Stimulated activated CD8-positive, alpha-beta memory T cell treated with anti-CD3 and anti-CD28 coated beads, Interleukin-12 subunit alpha, Interleukin-12 subunit beta, amount 100 ng/mL, for 24 hours (primary cell): ENCODE measurements around the gene RAD51B.
"Not testable (repeated sequence)": the region's sequence is repeated elsewhere in the genome, so short reads cannot be mapped to it uniquely, and the experiment has no call there.

ENCODE experiments used
- DNase-seq: peaks from one replicate; pipeline ENCODE4 v3.0.0-alpha.2; 2020; ENCODE audit errors: extremely low read depth

Gene RAD51B

GRCh38 chr14:67944605-67945004 is 125.0 kb downstream of the RAD51B start:
- no peak for DNase-seq

GRCh38 chr14:67949771-67950170 is 130.2 kb downstream of the RAD51B start:
- no peak for DNase-seq

GRCh38 chr14:67950386-67950785 is 130.8 kb downstream of the RAD51B start:
- DNase-seq = no peak

GRCh38 chr14:67951529-67952135 is 132.1 kb downstream of the RAD51B start:
- DNase-seq = no peak

- DNase-seq = no peak
These were observed 132.8 kb downstream of the RAD51B start for GRCh38 chr14:67952381-67952780.

GRCh38 chr14:67952786-67953185 is 133.2 kb downstream of the RAD51B start:
- DNase-seq = no peak

DNA sequence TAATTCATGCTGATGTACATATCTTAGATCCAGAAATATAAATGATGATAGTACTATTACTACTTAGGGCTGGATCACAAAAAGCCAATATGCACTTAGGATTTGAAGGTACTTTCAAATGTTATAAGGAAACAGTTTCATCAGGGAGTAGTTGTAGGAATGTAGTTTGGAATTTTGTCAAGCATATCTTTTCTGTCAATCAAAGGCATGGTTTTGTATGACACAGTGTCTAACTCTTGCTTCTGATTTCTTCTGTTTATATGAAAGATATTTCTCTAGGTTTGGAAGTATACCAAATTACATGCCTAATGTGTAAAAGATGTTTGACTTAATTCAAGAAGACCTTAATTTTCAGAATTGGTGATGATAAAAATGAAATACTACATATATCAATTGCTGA is 135.7 kb downstream of the RAD51B start:
- no peak for DNase-seq

GRCh38 chr14:67957946-67958345 is 138.4 kb downstream of the RAD51B start:
- no peak for DNase-seq

- no peak for DNase-seq
These were observed 142.1 kb downstream of the RAD51B start for GRCh38 chr14:67961676-67962075.

DNA sequence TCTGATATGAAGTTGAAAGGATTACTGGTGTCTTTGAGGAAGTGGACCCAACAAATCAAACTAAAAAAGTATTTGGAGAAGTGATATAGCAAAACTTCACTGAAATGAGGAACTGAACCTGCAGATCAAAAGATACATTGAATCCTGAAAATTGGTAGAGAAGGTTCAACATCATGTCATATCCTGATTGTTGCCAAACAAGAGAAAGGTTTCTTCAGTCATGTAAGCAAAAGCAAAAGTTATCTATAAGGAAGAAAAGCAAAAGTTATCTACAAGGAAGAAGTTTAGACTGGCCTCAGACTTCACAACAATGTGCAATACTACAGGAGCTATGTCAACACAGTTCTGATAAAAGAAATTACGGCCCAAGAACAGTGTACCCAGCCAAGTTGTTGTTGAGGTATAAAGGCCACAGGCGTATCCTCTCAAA is 142.7 kb downstream of the RAD51B start:
- no peak for DNase-seq

DNA sequence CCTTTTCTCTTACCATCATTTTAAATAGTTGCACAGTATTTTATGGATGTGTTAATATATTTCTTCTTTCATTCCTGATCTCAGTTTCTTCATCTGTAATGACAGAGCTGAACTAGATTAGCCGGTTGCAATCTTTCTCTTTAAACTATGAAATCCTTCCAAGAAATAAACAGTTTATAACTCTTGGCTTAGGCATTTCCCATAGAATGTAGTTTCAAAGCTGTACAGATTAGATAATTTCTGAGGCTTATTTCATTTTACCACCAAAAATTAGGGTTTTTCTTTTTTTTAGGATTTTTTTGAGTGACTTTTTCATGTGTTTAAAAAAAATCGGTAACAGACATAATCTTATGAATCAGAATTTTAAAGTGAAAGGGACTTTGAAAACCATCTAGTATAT is 144.0 kb downstream of the RAD51B start:
- no peak for DNase-seq

GRCh38 chr14:67963960-67964812 is 144.6 kb downstream of the RAD51B start:
- DNase-seq = no peak

- no peak for DNase-seq
These were observed 146.1 kb downstream of the RAD51B start for GRCh38 chr14:67965696-67966095.

DNA sequence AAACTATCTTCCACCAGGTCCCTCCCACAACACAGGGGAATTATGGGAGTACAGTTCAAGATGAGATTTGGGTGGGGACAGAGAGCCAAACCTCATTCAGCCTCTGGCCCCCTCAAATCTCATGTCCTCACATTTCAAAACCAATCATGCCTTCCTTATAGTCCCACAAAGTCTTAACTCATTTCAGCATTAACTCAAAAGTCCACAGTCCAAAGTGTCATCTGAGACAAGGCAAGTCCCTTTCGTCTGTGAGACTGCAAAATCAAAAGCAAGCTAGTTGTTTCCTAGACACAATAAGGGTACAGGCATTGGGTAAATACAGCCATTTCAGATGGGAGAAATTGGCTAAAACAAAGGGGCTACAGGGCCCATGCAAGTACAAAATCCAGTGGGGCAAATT is 147.6 kb downstream of the RAD51B start:
- DNase-seq = no peak

DNA sequence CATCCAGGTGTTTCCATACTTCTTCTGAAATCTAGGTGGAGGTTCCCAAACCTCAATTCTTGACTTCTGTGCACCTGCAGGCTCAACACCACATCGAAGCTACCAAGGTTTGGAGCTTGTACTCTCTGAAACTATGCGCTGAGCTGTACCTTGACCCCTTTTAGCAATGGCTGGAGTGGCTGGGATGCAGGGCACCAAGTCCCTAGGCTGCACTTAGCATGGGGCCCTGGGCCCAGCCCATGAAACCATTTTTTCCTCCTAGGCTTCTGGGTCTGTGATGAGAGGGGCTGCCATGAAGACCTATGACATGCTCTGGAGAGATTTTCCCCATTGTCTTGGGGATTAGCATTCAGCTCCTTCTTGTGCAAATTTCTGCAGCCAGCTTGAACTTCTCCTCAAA is 148.4 kb downstream of the RAD51B start:
- not testable (repeated sequence) for DNase-seq

DNA sequence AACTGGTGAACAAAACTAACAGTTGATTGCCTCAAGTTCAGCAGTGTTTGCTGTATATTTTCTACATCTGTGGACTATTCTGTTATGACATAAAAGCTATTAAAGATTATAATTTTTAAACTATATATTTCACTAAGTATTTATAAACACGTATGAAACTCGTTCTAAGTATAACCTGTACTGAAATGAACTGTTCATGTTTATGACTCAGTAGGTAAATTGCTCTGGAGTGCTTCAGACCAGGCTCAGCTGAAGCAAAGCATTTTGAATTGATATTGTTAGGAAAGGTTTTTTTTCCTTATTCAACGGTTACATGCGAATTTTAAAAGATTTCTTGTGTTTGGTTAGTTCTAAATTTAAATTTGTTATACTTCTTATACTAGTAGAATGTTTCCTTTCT is 151.3 kb downstream of the RAD51B start:
- no peak for DNase-seq

GRCh38 chr14:67971627-67972625 is 152.3 kb downstream of the RAD51B start:
- no peak for DNase-seq

GRCh38 chr14:67973436-67973835 is 153.9 kb downstream of the RAD51B start:
- no peak for DNase-seq

- no peak for DNase-seq
These were observed 155.9 kb downstream of the RAD51B start for GRCh38 chr14:67975470-67975869.

- DNase-seq = no peak
These were observed 158.0 kb downstream of the RAD51B start for GRCh38 chr14:67977434-67978034.

GRCh38 chr14:67978749-67979148 is 159.2 kb downstream of the RAD51B start:
- DNase-seq = no peak
